GM19193 (cell line): ENCODE data around the gene CNST.
A peak's percentile ranks its signal among the peaks of the same experiment; 100 is the strongest.

ENCODE experiments used
- POLR2A ChIP-seq: IDR thresholded peaks from 4 replicates; pipeline ENCODE4 v1.6.1; 2011; ENCODE audit not compliant: insufficient read depth, insufficient read length; ENCODE audit errors: extremely low read depth

The CNST gene

GRCh38 chr1:246566128-246566812, at the start of gene CNST, which contains the start of gene TFB2M:
Gene CNST (plus strand): TSS chr1:246566456. CDS start chr1:246591563, 25,107 bp downstream.
Gene TFB2M (minus strand): TSS chr1:246566261. CDS start chr1:246566138, 123 bp downstream.
- TF ChIP-seq POLR2A = peak; percentile 81

- TF ChIP-seq POLR2A = no peak
These were observed 48.9 kb upstream of the CNST start for GRCh38 chr1:246517391-246517790.

- TF ChIP-seq POLR2A = no peak
These were observed 47.6 kb upstream of the CNST start for GRCh38 chr1:246518456-246519205.

- no peak for TF ChIP-seq POLR2A
These were observed 46.7 kb upstream of the CNST start for GRCh38 chr1:246519514-246519913.

GRCh38 chr1:246526380-246526779, 39.9 kb upstream of the CNST start:
- no peak for TF ChIP-seq POLR2A

- no peak for TF ChIP-seq POLR2A
These were observed 39.3 kb upstream of the CNST start for GRCh38 chr1:246526915-246527314.

- TF ChIP-seq POLR2A = no peak
These were observed 38.7 kb upstream of the CNST start for GRCh38 chr1:246527402-246528088.

GRCh38 chr1:246528933-246529731, 37.1 kb upstream of the CNST start:
- no peak for TF ChIP-seq POLR2A

GRCh38 chr1:246530482-246530881, 35.8 kb upstream of the CNST start:
- no peak for TF ChIP-seq POLR2A

- no peak for TF ChIP-seq POLR2A
These were observed 33.7 kb upstream of the CNST start for GRCh38 chr1:246532519-246532918.

- no peak for TF ChIP-seq POLR2A
These were observed 32.8 kb upstream of the CNST start for GRCh38 chr1:246533371-246533905.

- TF ChIP-seq POLR2A = no peak
These were observed 32.1 kb upstream of the CNST start for GRCh38 chr1:246534114-246534513.

- no peak for TF ChIP-seq POLR2A
These were observed 28.8 kb upstream of the CNST start for GRCh38 chr1:246537441-246537840.

- TF ChIP-seq POLR2A = no peak
These were observed 28.4 kb upstream of the CNST start for GRCh38 chr1:246537887-246538286.
